Body of pancreas (tissue), 4 donors: Measurements from ENCODE around the gene EOLA1. TPM values are rescaled to one million over a fixed set of nuclear protein-coding genes. Genes with fewer than 3 reads are reported as not detected.
"Not testable (repeated sequence)": the region's sequence is repeated elsewhere in the genome, so short reads cannot be mapped to it uniquely, and the experiment has no call there.

Experiments
- ATAC-seq: fragments of 150-250 bp; one replicate; pipeline ENCODE4 v1.9.1; 2016
- DNase-seq, 4 donors: peaks; one replicate each; pipeline ENCODE4 v3.0.0-alpha.2; 2019
- H3K27ac ChIP-seq, 4 donors: fragments of 200-600 bp; sonication (generic); 1 replicate in 3 of 4; 2 replicates in 1 of 4; pipeline versions ENCODE4 v1.5.1 to v1.6.1; 2016 to 2019; ENCODE audit warnings: mild to moderate bottlenecking in 1 of 4, mixed read lengths in 1 of 4, moderate library complexity in 1 of 4
- H3K27me3 ChIP-seq, 2 donors: fragments of 200-600 bp; sonication (generic); one replicate each; pipeline ENCODE4 v1.6.0; 2016; ENCODE audit warnings: mild to moderate bottlenecking in 1 of 2
- H3K36me3 ChIP-seq, 2 donors: fragments of 200-600 bp; sonication (generic); replicated peaks in 1 of 2; 2 replicates each; pipeline ENCODE4 v1.5.1; 2016; ENCODE audit warnings: low read depth in 2 of 2; ENCODE audit not compliant: insufficient read depth in 1 of 2
- H3K4me1 ChIP-seq: fragments of 200-600 bp; sonication (generic); one replicate; pipeline ENCODE4 v1.6.0; 2016
- H3K4me3 ChIP-seq, 2 donors: fragments of 200-600 bp; sonication (generic); 1 replicate in 1 of 2; 2 replicates in 1 of 2; pipeline ENCODE4 v1.5.1; 2016 to 2019
- H3K9me3 ChIP-seq, 3 donors: fragments of 200-600 bp; sonication (generic); 1 replicate in 2 of 3; 2 replicates in 1 of 3; pipeline ENCODE4 v1.5.1; 2016
- POLR2A ChIP-seq, 3 donors: fragments of 450-650 bp; IDR thresholded peaks; one replicate each; pipeline ENCODE4 v1.6.1; 2016; ENCODE audit warnings: antibody characterized with exemption in 3 of 3, mild to moderate bottlenecking in 2 of 3
- WGBS, 2 donors: methylation state at CpG; one replicate each; pipeline ENCODE4 v1.1.5; 2017; 5-methylcytosine and 5-hydroxymethylcytosine counted together
- intact Hi-C: fragments of 100-400 bp; cut with DNase I; formaldehyde crosslinking; loops from one replicate; pipeline ENCODE4 v1.15.1; 2023
- total RNA-seq, 2 donors: library from RNA; depleted of rRNA; stranded (reverse); fragments of >200 nt; gene quantifications; one replicate each; pipeline ENCODE4 v1.1.0, GENCODE V29; 2016
- TF ChIP-seq, protein P1 (sequence below), 7 experiments: fragments of 450-650 bp in 4 of 7; fragments of 200-600 bp in 3 of 7; sonication (generic) in 3 of 7; IDR thresholded peaks; one replicate each; pipeline ENCODE4 v1.5.1; 2016 to 2019; ENCODE audit warnings: antibody characterized with exemption in 7 of 7

EOLA1 gene
- total RNA-seq, 2 donors from 2014 or later = 7.8 to 8.2 TPM

DNA sequence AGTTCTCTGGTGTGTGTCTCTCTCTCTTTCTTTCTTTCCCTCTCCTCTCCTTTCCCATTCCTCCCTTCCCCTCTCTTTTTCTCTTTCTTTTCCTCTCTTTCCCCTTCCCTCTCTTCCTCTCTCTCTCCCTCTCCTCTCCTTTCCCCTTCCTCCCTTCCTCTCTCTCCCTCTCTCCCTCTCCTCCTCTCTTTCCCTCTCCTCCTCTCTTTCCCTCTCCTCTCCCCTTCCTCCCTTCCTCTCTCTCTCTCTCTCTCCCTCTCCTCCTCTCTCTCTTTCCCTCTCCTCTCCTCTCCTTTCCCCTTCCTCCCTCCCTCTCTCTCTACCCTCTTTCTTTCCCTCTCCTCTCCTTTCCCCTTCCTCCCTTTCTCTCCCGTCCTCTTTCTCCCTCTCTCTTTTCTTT lies 12.4 kb upstream of the EOLA1 start:
- DNase-seq (no peak), ATAC-seq (no peak)
- WGBS, 2 donors = 80% methylated on average over 1 of the region's 1 CpG; no CpG with 5 or more reads in 1 of the 2 donors
- Histone ChIP-seq H3K27ac (no peak overlapping the region), H3K4me3 (no peak overlapping the region), H3K36me3 (no peaks in the 10 kb centered on the region), H3K4me1 (no peaks in the 10 kb centered on the region), H3K9me3 (no peaks in the 10 kb centered on the region), H3K27me3 (no peaks in the 10 kb centered on the region)
- TF ChIP-seq POLR2A (IDR thresholded peaks at IDR 0.05) = no peak
- TF ChIP-seq, protein P1, sequence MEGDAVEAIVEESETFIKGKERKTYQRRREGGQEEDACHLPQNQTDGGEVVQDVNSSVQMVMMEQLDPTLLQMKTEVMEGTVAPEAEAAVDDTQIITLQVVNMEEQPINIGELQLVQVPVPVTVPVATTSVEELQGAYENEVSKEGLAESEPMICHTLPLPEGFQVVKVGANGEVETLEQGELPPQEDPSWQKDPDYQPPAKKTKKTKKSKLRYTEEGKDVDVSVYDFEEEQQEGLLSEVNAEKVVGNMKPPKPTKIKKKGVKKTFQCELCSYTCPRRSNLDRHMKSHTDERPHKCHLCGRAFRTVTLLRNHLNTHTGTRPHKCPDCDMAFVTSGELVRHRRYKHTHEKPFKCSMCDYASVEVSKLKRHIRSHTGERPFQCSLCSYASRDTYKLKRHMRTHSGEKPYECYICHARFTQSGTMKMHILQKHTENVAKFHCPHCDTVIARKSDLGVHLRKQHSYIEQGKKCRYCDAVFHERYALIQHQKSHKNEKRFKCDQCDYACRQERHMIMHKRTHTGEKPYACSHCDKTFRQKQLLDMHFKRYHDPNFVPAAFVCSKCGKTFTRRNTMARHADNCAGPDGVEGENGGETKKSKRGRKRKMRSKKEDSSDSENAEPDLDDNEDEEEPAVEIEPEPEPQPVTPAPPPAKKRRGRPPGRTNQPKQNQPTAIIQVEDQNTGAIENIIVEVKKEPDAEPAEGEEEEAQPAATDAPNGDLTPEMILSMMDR (IDR thresholded peaks at IDR 0.05) = no peak
- intact Hi-C loops = no loop called here

DNA sequence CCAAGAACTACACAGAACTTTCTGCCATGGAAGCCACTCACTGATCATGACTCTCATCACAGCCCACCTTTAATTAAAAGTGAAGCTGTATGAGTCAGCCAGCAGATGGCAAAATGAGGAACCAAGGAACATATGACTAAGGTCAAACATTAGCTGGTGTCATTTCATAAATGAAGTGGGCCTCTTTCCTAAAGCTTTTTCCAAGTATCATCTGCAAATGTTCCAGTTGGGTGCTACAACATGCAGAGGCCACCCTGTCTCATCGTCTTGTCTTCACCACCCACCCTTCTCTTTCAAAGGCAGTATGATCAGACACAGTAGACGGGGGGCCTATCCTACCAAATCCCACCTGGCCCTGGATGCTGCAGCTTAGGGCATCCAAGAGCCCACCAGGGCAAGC lies 9.2 kb upstream of the EOLA1 start:
- Histone ChIP-seq H3K27ac (no peak overlapping the region), H3K4me1 (no peaks in the 10 kb centered on the region), H3K4me3 (no peak overlapping the region), H3K9me3 (no peaks in the 10 kb centered on the region), H3K27me3 (no peaks in the 10 kb centered on the region), H3K36me3 (no peaks in the 10 kb centered on the region)
- ATAC-seq (no peak), DNase-seq (no peak)
- 79 to 80% methylated on average over 2 of the region's 2 CpGs for WGBS, 2 donors
- intact Hi-C loops = no loop called here
- TF ChIP-seq, protein P1 (IDR thresholded peaks at IDR 0.05) = no peak

GRCh38 chrX:149532868-149533267 lies 7.9 kb upstream of the EOLA1 start:
- no CpG with 5 or more reads among the region's 3 CpGs for WGBS, 2 donors
- H3K4me3 ChIP-seq, H3K36me3 ChIP-seq, H3K9me3 ChIP-seq, ATAC-seq, intact Hi-C loops, DNase-seq, H3K27ac ChIP-seq, H3K27me3 ChIP-seq, H3K4me1 ChIP-seq: not testable (repeated sequence)

DNA sequence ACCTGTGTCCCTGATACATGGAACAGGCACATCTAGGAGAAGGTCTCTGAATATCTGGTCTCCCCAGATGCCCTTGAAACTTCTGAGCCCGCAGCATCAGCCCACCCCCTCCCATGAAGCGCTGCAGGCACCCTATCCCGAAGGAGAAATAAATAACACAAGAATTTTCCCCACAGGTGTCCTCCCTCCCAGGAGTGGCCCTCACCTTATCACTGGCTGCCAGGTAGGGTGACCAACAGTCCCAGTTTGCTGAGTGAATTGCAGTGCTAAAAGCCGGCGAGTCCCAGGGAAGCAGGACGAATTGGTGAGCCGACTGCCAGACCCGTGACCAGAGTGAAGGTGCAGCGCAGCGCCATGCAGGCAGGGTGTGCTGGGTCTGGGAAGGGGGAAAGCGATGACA lies 6.8 kb upstream of the EOLA1 start:
- ATAC-seq = peak; percentile 58
- H3K4me1 ChIP-seq, H3K27me3 ChIP-seq, H3K9me3 ChIP-seq, H3K4me3 ChIP-seq, H3K27ac ChIP-seq, H3K36me3 ChIP-seq, intact Hi-C loops: not testable (repeated sequence)
- 25% methylated on average over 8 of the region's 11 CpGs; no CpG with 5 or more reads in 1 of the 2 donors for WGBS, 2 donors
- peak in 1 of 4 donors; percentile 43 for DNase-seq

DNA sequence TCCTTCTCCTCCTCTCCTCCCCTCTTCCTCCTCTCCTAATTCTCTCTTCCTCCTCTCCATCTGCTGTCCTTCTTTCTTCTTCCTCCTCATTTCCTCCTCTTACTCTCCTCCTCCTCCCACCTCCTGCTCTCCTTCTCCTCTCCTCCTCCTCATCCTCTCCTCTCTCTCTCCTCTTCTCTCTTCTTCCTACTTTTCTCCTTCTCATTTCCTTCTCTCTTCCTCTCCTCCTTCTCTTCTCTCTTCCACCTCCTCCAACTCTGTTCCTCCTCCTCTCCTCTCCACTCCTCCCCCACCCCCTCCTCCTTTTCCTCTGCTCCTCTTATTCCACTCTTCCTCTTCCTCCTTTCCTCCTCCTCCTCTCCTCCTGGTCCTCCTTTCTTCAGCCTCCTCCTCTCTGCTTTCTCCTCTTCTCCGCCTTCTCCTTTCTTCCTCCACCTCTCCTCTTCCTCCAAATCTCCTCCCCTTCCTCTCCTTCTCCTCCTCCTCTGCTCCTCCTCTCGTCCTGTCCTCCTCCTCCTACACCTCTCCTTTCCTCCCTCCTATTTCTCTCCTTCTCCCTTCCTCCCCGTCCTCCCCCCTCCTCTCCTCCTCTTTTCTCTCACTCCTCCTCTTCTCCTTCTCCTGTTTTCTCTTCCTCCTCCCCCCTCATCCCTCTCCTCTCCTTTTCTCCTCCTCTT lies 5.7 kb upstream of the EOLA1 start:
- ATAC-seq, intact Hi-C loops: not testable (repeated sequence)
- 76% methylated on average over 3 of the region's 3 CpGs; no CpG with 5 or more reads in 1 of the 2 donors for WGBS, 2 donors

DNA sequence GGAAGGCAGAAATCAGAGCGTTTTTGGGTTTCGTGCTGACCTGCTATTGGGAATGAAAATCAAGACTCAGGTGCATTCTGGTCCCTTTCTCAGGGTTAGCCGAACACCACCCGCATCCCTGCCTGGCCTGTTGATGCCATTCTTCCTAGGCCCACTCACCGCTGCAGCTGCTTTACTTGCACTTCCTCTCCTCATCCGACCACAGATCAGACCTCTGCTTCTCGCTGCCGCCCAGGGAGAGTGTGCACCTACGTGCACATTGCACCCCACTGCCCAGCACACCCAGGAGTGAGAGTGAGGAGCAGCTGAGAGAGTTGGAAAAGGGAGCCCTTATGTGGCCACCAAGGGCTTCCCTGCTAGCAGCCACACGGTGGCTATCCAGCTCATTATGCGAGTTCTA lies 3.3 kb upstream of the EOLA1 start:
- H3K4me1 ChIP-seq, ATAC-seq, H3K4me3 ChIP-seq, intact Hi-C loops, DNase-seq, H3K9me3 ChIP-seq, H3K36me3 ChIP-seq, H3K27me3 ChIP-seq, H3K27ac ChIP-seq: not testable (repeated sequence)
- WGBS, 2 donors = 100% methylated on average over 2 of the region's 11 CpGs; no CpG with 5 or more reads in 1 of the 2 donors

More for the DNA sequence above, 5.7 kb upstream of the EOLA1 start:
- not testable (repeated sequence) for H3K4me1 ChIP-seq, H3K4me3 ChIP-seq, H3K9me3 ChIP-seq, DNase-seq, H3K36me3 ChIP-seq, H3K27me3 ChIP-seq, H3K27ac ChIP-seq
